HepG2 (cell line): Measurements from ENCODE around the gene PJA2.

Source experiments
- CBX5 ChIP-seq: sonication (generic); formaldehyde crosslinking; IDR thresholded peaks from 2 replicates; pipeline ENCODE4 v1.4.0; 2020; ENCODE audit warnings: missing genetic modification reagents, borderline replicate concordance
- GATAD2A ChIP-seq: IDR thresholded peaks from 2 replicates; pipeline ENCODE4 v1.6.1; 2016
- POLR2AphosphoS5 ChIP-seq: IDR thresholded peaks from 2 replicates; pipeline ENCODE4 v1.6.1; 2012; ENCODE audit warnings: low read depth, low read length
- REPIN1 ChIP-seq: sonication (generic); formaldehyde crosslinking; IDR thresholded peaks from 2 replicates; pipeline ENCODE4 v1.8.0; 2022; ENCODE audit warnings: missing genetic modification reagents, low read depth, mild to moderate bottlenecking, borderline replicate concordance
- SMC3 ChIP-seq: IDR thresholded peaks from 2 replicates; pipeline ENCODE4 v1.6.1; 2011; ENCODE audit warnings: low read length, improper control_type of control experiment
- ZNF317 ChIP-seq: sonication (generic); formaldehyde crosslinking; IDR thresholded peaks from 2 replicates; pipeline ENCODE4 v1.5.0; 2020; ENCODE audit warnings: mild to moderate bottlenecking, missing genetic modification reagents
- ZNF501 ChIP-seq: sonication (generic); formaldehyde crosslinking; IDR thresholded peaks from 2 replicates; pipeline ENCODE4 v1.5.1; 2020; ENCODE audit warnings: mild to moderate bottlenecking, moderate library complexity, missing genetic modification reagents
- TF ChIP-seq, protein P1 (sequence below): sonication (generic); formaldehyde crosslinking; IDR thresholded peaks from 2 replicates; pipeline ENCODE4 v1.5.0; 2020; ENCODE audit warnings: missing genetic modification reagents, mild to moderate bottlenecking, borderline replicate concordance
- TF ChIP-seq, protein P2 (sequence below): sonication (generic); formaldehyde crosslinking; IDR thresholded peaks from 2 replicates; pipeline ENCODE4 v1.5.0; 2020; ENCODE audit warnings: mild to moderate bottlenecking, missing genetic modification reagents, moderate library complexity
- TF ChIP-seq, protein P3 (sequence below): sonication (generic); formaldehyde crosslinking; IDR thresholded peaks from 2 replicates; pipeline ENCODE4 v1.8.1; 2023; ENCODE audit warnings: mild to moderate bottlenecking, missing genetic modification reagents

DNA sequence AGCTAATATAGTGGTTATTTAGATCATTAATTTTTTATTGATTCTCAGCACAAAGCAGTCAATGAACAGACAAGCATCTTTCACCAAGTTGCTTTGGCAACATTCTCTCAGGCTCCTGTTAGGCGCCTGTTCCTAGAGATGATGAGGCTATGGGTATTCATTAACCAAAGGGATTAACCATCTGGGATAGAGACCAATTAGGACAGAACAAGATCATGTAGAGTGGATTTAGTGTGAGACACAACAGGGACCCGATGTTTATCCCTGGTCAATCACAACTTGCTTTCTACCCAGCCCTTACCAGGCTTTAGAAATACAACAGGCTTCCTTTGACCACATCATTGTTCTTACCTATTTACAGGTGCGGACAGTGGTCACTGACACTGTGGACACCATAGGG lies 82.2 kb downstream of the PJA2 start:
- TF ChIP-seq CBX5 (CRISPR knock-in tag): no peak
- no peak for TF ChIP-seq GATAD2A (CRISPR knock-in tag)
- TF ChIP-seq REPIN1 (CRISPR knock-in tag): no peak
- no peak for TF ChIP-seq ZNF501
- no peak for TF ChIP-seq SMC3
- TF ChIP-seq, protein P1, sequence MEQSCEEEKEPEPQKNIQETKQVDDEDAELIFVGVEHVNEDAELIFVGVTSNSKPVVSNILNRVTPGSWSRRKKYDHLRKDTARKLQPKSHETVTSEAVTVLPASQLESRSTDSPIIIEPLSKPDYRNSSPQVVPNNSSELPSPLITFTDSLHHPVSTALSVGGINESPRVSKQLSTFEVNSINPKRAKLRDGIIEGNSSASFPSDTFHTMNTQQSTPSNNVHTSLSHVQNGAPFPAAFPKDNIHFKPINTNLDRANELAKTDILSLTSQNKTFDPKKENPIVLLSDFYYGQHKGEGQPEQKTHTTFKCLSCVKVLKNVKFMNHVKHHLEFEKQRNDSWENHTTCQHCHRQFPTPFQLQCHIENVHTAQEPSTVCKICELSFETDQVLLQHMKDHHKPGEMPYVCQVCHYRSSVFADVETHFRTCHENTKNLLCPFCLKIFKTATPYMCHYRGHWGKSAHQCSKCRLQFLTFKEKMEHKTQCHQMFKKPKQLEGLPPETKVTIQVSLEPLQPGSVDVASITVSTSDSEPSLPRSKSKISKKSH (CRISPR knock-in tag): no peak
- TF ChIP-seq, protein P2, sequence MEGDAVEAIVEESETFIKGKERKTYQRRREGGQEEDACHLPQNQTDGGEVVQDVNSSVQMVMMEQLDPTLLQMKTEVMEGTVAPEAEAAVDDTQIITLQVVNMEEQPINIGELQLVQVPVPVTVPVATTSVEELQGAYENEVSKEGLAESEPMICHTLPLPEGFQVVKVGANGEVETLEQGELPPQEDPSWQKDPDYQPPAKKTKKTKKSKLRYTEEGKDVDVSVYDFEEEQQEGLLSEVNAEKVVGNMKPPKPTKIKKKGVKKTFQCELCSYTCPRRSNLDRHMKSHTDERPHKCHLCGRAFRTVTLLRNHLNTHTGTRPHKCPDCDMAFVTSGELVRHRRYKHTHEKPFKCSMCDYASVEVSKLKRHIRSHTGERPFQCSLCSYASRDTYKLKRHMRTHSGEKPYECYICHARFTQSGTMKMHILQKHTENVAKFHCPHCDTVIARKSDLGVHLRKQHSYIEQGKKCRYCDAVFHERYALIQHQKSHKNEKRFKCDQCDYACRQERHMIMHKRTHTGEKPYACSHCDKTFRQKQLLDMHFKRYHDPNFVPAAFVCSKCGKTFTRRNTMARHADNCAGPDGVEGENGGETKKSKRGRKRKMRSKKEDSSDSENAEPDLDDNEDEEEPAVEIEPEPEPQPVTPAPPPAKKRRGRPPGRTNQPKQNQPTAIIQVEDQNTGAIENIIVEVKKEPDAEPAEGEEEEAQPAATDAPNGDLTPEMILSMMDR: no peak
- no peak for TF ChIP-seq POLR2AphosphoS5
- TF ChIP-seq ZNF317 (CRISPR knock-in tag): no peak
- TF ChIP-seq, protein P3, sequence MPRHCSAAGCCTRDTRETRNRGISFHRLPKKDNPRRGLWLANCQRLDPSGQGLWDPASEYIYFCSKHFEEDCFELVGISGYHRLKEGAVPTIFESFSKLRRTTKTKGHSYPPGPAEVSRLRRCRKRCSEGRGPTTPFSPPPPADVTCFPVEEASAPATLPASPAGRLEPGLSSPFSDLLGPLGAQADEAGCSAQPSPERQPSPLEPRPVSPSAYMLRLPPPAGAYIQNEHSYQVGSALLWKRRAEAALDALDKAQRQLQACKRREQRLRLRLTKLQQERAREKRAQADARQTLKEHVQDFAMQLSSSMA (CRISPR knock-in tag): no peak
